ENCODE measurements around the gene RRP1.

RRP1 gene, protein sequence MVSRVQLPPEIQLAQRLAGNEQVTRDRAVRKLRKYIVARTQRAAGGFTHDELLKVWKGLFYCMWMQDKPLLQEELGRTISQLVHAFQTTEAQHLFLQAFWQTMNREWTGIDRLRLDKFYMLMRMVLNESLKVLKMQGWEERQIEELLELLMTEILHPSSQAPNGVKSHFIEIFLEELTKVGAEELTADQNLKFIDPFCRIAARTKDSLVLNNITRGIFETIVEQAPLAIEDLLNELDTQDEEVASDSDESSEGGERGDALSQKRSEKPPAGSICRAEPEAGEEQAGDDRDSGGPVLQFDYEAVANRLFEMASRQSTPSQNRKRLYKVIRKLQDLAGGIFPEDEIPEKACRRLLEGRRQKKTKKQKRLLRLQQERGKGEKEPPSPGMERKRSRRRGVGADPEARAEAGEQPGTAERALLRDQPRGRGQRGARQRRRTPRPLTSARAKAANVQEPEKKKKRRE

DNA sequence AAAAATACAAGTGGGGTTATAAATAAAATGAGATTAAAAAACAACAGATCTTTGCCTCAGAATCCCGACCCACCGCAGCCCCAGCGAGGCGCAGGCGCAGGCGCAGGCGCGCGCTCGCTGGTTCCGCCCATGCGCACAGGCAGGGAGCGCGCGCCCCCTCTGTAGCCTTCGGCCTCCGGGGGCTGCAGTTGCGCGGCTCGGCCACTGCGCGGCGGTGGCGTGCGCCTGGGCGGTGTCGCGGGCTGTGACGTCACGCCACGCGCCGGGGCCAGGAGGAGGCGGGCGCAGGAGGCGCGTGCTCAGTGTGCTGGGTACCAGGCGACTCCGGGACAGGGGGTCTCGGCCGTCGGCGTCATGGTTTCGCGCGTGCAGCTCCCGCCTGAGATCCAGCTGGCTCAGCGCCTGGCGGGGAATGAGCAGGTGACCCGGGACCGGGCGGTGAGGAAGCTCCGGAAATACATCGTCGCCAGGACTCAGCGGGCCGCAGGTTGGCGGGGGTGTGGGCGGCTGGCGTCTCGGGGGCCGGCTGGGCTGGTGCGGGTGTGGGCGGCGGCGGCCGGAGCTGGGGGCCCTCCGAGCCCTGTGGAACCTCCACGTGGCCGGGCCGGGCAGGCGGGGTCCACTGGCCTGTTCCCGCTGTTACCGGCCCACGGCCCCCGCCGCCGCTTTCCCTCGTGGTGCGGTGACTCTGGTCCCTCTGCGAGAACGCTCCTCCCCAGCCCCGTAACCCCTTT lies at the start of gene RRP1:
Gene RRP1, plus strand, starts transcription at position 302 of the 734 bp plus-strand sequence. Its CDS starts 53 bp downstream, at position 355.
- H3K27me3 Mint-ChIP-seq (ENCODE audit: low read depth): no peaks in the 10 kb centered on the region
- H3K4me1 Mint-ChIP-seq (ENCODE audit: low read depth): peaks cover 22% of the 10 kb centered on the region
- peak within 1 kb of the TSS; percentile 96 for H3K4me3 Mint-ChIP-seq
- H3K36me3 Mint-ChIP-seq (ENCODE audit: low read depth): peaks cover 6% of the 10 kb centered on the region
- H3K27ac Mint-ChIP-seq: peak within 1 kb of the TSS; percentile 92
- H3K9me3 Mint-ChIP-seq: no peaks in the 10 kb centered on the region

DNA sequence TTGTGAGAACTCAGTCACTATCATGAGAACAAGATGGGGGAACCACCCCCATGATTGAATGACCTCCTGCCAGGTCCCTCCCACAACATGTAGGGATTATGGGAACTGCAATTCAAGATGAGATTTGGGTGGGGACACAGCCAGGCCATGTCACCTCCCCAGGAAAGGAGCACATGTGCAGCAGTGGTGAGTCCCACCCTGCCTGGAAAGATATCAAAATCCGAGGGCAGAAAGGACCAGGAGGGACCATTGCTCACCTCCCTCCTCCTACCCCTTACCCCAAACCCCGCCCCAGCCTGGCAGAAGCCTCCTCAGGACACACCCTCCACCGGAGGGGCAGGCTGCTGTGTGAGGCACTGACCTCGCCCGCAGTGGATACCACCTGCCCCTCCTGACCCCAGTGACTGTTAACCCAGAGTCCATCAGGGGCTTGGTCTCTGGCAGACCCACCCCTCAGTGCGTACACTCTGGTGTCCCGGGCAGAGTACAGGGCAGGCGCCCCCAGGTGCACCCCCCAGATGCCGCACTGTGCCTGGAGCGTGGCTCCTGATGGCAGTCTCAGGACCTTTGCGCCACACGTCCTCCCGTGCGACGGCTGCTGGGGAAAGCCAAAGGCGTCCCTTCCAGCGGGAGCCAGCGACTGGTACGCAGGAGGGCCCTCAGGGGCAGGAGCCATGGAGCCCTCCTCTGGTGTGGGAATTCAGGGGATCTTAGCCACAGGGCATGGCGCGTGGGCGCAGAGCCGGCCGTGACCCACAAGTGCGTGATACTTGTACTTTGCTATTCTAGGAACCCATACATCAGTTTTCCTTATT lies 49.5 kb upstream of the RRP1 start:
- Mint-ChIP-seq H3K36me3 (ENCODE audit: low read depth) (peaks cover 12% of the 10 kb centered on the region), H3K4me3 (no peak overlapping the region), H3K27ac (no peak overlapping the region), H3K27me3 (ENCODE audit: low read depth) (no peaks in the 10 kb centered on the region), H3K9me3 (no peaks in the 10 kb centered on the region), H3K4me1 (ENCODE audit: low read depth) (peaks cover 9% of the 10 kb centered on the region)

DNA sequence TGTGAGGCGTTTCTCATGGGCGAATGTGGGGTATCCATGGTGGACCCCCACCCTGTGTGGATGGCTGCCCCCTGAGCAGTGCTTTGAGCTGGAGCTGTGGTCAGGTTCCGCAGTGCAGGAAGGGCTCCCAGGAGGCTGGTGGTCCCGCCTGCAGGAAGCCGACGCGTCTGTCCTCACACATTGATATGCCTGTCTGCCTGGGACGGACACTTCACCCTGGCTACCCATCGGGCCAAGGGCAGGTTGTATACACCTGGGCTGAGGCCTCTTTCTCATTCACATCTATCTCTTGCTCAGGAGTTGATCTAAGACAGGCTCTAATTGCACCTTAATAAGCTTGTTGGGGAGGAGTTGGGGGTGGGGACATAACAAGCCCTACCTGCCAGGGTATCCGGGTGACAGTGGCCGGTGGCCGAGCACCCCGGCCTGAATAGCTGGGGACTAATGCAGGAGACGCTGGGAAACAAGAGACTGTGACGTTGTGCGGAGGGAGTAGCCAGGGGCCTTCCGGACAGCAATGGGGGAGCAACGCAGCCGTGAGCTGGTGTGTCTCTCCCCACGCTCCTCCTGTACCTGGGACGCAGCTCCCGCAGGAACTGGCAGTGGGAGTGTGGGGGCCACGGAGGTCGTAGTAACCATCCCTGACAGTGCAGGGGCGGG lies 48.8 kb upstream of the RRP1 start:
- Mint-ChIP-seq H3K36me3 (ENCODE audit: low read depth) (peaks cover 14% of the 10 kb centered on the region), H3K27ac (peak overlapping the region; percentile 20), H3K27me3 (ENCODE audit: low read depth) (no peaks in the 10 kb centered on the region), H3K4me1 (ENCODE audit: low read depth) (peaks cover 9% of the 10 kb centered on the region), H3K4me3 (no peak overlapping the region), H3K9me3 (no peaks in the 10 kb centered on the region)

DNA sequence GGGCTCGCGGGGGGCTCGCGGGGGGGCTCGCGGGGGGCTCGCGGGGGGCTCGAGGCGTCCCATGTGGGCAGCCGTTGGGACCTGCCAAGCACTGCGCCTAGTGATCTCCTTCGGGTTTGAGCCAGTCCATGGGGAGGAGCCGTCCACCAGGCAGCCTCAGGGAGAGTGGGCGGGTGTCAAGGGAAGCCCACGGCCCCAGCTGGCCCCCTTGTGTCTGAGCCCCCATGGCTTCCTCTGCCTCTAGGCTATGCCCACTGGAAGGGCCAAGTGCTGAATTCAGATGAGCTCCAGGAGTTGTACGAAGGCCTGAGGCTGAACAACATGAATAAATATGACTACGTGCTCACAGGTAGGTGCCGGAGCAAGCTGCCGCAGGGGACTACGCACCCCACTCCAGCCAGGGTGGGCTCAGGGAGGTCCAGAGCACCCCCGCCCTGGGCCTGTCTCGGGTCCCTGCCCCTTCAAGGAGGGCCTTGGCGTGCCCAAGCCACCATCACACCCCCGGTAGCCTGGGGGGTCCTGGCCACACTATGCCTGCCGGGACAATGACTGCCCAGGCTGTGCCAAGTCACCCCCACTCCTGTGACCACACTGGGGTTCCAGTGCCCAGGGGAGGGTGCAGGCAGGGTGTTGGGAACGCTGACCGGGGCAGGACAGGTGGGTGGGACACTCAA lies 47.8 kb upstream of the RRP1 start:
- no peaks in the 10 kb centered on the region for H3K9me3 Mint-ChIP-seq
- H3K27me3 Mint-ChIP-seq (ENCODE audit: low read depth): no peaks in the 10 kb centered on the region
- peaks cover 19% of the 10 kb centered on the region for H3K36me3 Mint-ChIP-seq (ENCODE audit: low read depth)
- no peak overlapping the region for H3K4me3 Mint-ChIP-seq
- no peak overlapping the region for H3K27ac Mint-ChIP-seq
- H3K4me1 Mint-ChIP-seq (ENCODE audit: low read depth): peaks cover 8% of the 10 kb centered on the region

DNA sequence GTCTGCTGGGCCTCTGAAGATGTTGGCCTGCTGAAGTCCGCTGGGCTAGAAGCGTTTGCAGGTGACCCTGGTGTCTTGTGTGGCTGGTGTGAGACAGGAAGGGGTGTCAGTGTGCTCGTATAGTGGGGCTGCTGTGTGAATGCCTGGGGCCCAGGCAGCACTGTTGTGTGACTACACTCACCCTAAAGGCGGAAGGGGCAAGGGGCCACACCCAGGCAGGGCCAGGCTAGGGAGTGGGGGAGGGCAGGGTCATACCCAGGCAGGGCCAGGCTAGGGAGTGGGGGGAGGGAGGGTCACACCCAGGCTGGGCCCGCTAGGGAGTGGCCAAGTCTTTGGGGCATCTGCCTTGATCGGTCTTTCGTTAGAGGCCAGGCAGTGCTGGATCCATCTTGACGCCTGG lies 45.4 kb upstream of the RRP1 start:
- Mint-ChIP-seq H3K4me3 (no peak overlapping the region), H3K4me1 (ENCODE audit: low read depth) (peaks cover 7% of the 10 kb centered on the region), H3K27me3 (ENCODE audit: low read depth) (no peaks in the 10 kb centered on the region), H3K27ac (no peak overlapping the region), H3K36me3 (ENCODE audit: low read depth) (peaks cover 23% of the 10 kb centered on the region), H3K9me3 (no peaks in the 10 kb centered on the region)

DNA sequence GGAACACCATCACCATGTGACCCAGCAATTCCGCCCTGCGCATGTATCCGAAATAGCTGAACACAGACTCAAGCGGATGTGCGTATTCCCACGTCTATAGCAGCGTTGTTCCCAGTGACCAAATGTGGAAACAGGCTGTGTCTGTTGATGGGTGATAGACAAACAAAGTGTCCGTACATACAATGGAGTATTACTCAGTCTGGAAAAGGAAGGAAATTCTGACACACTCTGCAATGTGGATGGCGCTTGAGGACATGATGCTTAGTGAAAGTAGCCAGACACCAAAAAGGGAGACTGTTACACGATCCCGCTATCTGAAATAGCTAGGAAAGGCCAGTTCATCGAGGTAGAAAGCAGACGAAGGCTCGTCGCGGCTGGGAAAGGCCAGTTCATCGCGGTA lies 44.7 kb upstream of the RRP1 start:
- H3K36me3 Mint-ChIP-seq (ENCODE audit: low read depth): peaks cover 23% of the 10 kb centered on the region
- H3K9me3 Mint-ChIP-seq: no peaks in the 10 kb centered on the region
- H3K4me1 Mint-ChIP-seq (ENCODE audit: low read depth): peaks cover 3% of the 10 kb centered on the region
- H3K4me3 Mint-ChIP-seq: no peak overlapping the region
- peak overlapping the region; percentile 69 for H3K27ac Mint-ChIP-seq
- H3K27me3 Mint-ChIP-seq (ENCODE audit: low read depth): no peaks in the 10 kb centered on the region

DNA sequence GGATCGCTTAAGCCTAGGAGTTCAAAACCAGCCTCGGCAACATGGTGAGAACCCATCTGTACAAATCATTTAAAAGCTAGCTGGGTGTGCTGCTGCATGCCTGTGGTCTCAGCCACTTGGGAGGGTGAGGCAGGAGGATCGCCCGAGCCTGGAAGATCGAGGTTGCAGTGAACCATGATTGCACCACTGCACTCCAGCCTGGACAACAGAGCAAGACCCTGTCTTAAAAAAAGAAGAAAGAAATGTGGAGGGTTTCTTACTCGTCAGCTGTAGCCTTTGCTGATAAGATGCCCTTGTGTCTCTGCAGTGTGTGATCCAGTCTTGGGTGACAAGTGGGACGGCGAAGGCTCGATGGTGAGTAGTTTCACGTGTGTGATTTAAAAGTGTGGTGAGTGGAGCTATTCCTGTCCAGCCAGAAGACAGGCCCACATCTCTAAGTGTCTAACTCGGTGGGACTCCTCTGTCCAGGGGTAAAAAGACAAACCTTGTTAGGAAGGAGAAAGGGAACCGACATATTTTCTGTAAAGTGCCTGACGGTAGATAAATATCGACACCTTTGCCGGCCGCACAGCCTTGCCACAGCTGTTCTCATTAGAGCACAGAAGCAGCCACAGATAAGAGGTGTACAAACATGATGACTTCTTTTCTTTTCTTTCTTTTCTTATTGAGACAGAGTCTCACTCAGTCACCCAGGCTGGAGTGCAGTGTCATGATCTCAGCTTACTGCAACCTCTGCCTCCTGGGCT lies 43.4 kb upstream of the RRP1 start:
- Mint-ChIP-seq H3K4me3 (no peak overlapping the region), H3K4me1 (ENCODE audit: low read depth) (no peaks in the 10 kb centered on the region), H3K36me3 (ENCODE audit: low read depth) (peaks cover 25% of the 10 kb centered on the region), H3K27ac (no peak overlapping the region), H3K9me3 (no peaks in the 10 kb centered on the region), H3K27me3 (ENCODE audit: low read depth) (no peaks in the 10 kb centered on the region)

DNA sequence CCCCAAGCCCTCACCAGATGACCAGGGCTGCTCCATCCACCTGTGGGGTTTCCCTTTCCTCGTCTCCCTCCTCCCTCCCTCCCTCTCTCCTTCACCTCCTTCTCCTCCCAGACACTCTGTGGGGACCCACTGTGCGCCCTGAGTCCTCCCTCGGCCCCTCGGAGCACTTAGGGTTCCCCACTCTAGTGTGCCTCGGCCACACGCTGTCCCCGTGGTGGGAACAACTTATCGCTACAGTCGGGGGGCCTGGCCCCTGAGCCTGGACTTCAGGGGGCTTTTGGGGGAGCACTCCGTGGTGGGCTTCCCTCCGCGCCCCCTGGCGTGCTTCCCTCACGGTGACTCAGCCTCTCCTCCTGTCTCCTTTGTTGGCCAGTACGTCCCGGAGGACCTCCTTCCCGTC lies 40.8 kb upstream of the RRP1 start:
- Mint-ChIP-seq H3K4me1 (ENCODE audit: low read depth) (no peaks in the 10 kb centered on the region), H3K9me3 (no peaks in the 10 kb centered on the region), H3K4me3 (no peak overlapping the region), H3K36me3 (ENCODE audit: low read depth) (peaks cover 29% of the 10 kb centered on the region), H3K27me3 (ENCODE audit: low read depth) (no peaks in the 10 kb centered on the region), H3K27ac (no peak overlapping the region)

DNA sequence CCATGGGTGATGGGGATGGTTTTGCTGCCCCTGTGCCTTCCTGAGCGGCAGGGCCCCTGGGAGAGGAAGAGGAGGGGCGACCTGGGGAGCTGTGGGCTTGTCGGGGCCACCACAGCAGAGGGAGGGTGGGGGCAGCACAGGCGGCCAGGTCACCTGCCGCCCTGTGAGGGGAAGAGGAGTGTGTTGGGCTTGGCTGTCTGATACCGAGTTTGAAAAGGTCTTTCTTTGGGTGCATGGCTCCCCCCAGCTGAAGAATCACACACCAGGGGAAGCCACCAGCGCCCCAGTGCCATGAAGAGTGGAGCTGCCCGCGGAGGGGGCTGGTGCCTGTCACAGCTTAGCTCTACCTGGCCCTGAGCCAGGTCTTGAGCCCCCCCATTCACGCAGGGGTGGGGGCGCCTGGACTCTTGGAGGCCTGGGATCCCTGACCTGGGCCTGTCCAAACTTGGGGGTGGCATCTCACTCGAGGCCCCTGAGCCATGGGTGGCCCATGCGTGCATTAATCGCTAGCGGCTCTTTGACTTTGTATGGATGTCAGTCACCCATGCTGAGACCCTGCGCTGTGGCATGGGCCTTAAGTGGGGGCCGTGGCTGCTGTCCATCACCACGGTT lies 39.6 kb upstream of the RRP1 start:
- Mint-ChIP-seq H3K4me3 (no peak overlapping the region), H3K4me1 (ENCODE audit: low read depth) (no peaks in the 10 kb centered on the region), H3K9me3 (no peaks in the 10 kb centered on the region), H3K27ac (no peak overlapping the region), H3K36me3 (ENCODE audit: low read depth) (peaks cover 28% of the 10 kb centered on the region), H3K27me3 (ENCODE audit: low read depth) (no peaks in the 10 kb centered on the region)

DNA sequence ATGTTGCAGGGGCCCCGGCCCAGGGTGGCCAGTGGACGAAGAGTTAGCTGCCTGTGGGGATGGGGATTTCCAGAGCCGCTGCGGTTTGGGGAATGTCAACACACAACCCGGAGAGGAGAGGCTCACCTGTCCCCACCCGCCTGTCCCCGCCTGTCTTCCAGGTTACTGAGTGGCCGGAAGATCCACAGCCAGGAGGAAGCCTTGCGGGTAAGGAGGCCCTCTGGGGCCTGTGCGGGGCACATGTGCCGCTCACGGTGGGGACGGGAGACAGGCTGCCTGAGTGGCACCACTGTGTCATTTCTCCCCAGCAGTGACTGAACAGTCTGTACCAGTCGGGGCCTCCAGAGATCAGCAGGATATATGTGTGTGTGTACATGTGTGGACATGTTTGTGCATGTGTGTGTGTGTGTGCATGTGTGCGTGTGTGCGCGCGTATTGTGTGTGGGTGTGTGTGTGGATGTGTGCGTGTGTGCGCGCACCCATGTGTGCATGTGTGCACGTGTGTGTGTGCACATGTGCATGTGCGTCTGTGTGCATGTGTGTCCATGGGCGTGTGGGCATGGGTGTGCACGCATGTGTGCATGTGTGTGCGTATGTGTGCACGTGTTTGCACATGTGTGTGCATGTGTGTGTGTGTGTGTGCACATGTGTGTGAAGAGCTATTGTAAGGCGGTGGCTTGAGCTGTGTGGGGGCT lies 38.9 kb upstream of the RRP1 start:
- Mint-ChIP-seq H3K27ac (no peak overlapping the region), H3K27me3 (ENCODE audit: low read depth) (no peaks in the 10 kb centered on the region), H3K4me3 (no peak overlapping the region), H3K9me3 (no peaks in the 10 kb centered on the region), H3K4me1 (ENCODE audit: low read depth) (no peaks in the 10 kb centered on the region), H3K36me3 (ENCODE audit: low read depth) (peaks cover 26% of the 10 kb centered on the region)

DNA sequence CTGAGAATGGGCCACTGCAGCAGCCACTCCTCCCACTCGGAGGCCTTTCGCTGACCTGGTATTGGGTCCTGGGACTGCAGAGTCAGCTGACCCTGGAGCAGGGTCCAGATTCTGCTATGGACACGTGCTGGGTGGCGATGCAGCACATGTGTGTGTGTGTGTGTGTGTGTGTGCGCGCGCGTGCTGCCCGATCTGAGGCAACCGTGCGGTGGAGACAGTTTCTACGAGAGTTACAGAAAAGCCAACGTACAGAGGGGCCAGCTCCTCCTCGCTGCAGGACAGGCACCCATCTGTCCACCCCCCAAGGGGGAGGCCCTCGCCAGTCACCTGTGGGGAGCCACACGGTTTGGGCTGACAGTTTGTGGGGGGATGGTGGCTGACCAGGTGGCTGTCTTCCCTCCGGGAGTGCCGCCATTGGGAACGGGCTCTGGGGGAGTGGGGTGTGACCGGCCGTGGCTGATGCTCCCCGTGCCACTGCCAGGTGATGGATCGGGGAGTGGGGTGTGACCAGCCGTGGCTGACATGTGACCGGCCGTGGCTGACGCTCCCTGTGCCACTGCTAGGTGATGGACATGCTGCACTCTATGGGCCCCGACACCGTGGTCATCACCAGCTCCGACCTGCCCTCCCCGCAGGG lies 37.3 kb upstream of the RRP1 start:
- Mint-ChIP-seq H3K4me3 (no peak overlapping the region), H3K27ac (no peak overlapping the region), H3K9me3 (no peaks in the 10 kb centered on the region), H3K36me3 (ENCODE audit: low read depth) (peaks cover 22% of the 10 kb centered on the region), H3K27me3 (ENCODE audit: low read depth) (no peaks in the 10 kb centered on the region), H3K4me1 (ENCODE audit: low read depth) (no peaks in the 10 kb centered on the region)

DNA sequence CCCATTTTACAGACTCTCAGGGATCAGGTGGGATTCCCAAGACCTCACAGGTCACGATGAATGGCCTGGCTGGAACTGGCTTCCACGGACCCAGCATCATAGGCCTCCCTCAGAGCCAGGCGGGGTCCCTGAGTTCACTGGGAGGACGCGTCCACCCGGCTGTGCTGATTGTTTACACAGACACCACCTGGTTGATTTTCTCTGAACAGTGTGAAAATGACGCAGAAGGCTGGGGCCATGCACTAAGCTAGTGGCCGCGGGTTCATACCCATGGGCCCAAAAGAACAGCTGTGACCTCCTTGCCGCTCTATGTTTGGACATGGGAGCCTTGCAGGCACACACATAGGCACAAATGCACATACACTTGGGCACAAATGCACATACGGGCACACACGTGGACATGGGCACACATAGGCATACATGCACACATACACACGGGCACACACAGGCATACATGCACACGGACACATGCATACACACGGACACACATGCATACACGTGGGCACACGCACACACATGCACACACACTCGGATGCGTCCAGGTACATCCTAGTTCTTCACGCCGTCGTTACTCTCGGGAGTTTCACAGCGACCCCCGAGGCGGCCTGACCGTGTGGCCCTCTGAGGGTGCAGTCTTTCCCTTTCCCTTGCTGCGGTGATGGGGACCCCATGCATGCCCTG lies 36.5 kb upstream of the RRP1 start:
- no peak overlapping the region for H3K4me3 Mint-ChIP-seq
- H3K27ac Mint-ChIP-seq: no peak overlapping the region
- H3K27me3 Mint-ChIP-seq (ENCODE audit: low read depth): no peaks in the 10 kb centered on the region
- no peaks in the 10 kb centered on the region for H3K4me1 Mint-ChIP-seq (ENCODE audit: low read depth)
- no peaks in the 10 kb centered on the region for H3K9me3 Mint-ChIP-seq
- H3K36me3 Mint-ChIP-seq (ENCODE audit: low read depth): peaks cover 15% of the 10 kb centered on the region
